ENCODE measurements around the gene MEF2A. TPM values are rescaled to one million over a fixed set of nuclear protein-coding genes. Genes with fewer than 3 reads are reported as not detected.

Gene MEF2A
- total and polyA plus RNA-seq, 9 of the 15 experiments (the other 6 are each of a cell fraction or from before 2014, with no cell fraction given) = 1.6 to 18.7 (median 8.7) TPM

DNA sequence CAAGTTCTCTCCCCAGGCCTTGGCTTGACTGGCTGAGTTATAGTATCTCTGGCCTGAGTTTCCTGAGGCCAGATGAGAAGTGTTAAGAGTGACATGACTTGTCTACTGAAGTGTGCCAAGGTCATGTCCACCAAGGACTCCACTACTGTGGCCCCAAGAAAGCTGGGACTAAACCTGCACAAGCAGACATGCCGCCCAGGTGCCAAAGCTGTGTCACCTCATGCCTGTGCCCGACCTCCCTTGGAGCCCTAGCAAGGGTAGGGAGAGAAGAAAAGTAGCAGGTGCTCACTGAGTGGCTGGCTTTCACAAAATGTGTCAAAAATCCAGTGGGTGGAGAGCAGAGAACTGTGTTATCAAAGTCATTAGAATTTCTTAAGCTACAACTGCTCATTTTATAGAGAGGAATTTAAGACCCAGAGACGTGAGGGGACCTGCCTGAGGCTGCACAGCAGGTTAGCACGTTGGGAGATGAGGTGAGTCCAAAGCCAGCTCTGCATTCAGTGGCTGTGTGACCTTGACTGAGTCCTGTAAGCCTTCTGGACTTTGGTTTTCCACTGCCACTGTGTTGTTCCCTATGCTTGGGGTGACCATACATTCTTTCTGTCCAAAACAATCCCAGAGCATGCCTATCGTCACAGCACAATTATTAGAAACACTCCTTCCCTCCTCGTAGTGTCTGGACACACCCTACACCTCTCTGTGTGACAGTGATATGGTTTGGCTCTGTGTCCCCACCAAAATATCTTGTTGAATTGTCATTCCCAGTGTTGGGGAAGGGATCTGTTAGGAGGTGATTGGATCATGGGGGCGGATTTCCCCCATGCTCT, 172.4 kb downstream of the MEF2A start:
- H3K27ac ChIP-seq (ENCODE audit: extremely low read depth, low read depth, low read length) = no peak overlapping the region
- no peaks in the 10 kb centered on the region for H3K36me3 ChIP-seq (ENCODE audit: control insufficient read depth, insufficient read depth, low read length)
- no peak overlapping the region for H3K4me3 ChIP-seq
- in situ Hi-C loops (cut with MboI) (loop anchor here (25.0 kb wide), 1 partner anchor 451 kb away; no protein-coding TSS in a partner anchor), intact Hi-C loops (cut with micrococcal nuclease) (no loop called here)
- peak; percentile 60; the same call in 1 of the 2 replicates for TF ChIP-seq NCOR1 (IDR thresholded peaks at IDR 0.05)
- TF ChIP-seq BCOR (IDR thresholded peaks at IDR 0.05) = 0 out of 2 replicates have a peak, but pooled peaks have one; percentile 10
- TF ChIP-seq FOXA1 (IDR thresholded peaks at IDR 0.05; ENCODE audit: borderline replicate concordance) = no peak
- TF ChIP-seq LARP7 (IDR thresholded peaks at IDR 0.05) = no peak
- TF ChIP-seq TEAD4 (IDR thresholded peaks at IDR 0.05; ENCODE audit: low read length) = 0 out of 2 replicates have a peak, but pooled peaks have one; percentile 38
- TF ChIP-seq TEAD4 (CRISPR knock-in tag; IDR thresholded peaks at IDR 0.05; ENCODE audit: borderline replicate concordance) = no peak
- TF ChIP-seq DDX20 (tag; IDR thresholded peaks at IDR 0.05; ENCODE audit: low read depth) = no peak
- no peak for TF ChIP-seq L3MBTL2 (IDR thresholded peaks at IDR 0.05)
- peak; percentile 63; the same call in 1 of the 2 replicates for TF ChIP-seq TAL1 (IDR thresholded peaks at IDR 0.05)
- TF ChIP-seq ZNF75A (CRISPR knock-in tag; IDR thresholded peaks at IDR 0.05) = no peak
- TF ChIP-seq SMARCE1 (IDR thresholded peaks at IDR 0.05) = no peak
- no peak for TF ChIP-seq SP1 (CRISPR knock-in tag; IDR thresholded peaks at IDR 0.05)
- peak; percentile 57 for TF ChIP-seq ARID1B (IDR thresholded peaks at IDR 0.05)
- TF ChIP-seq TCF3 (CRISPR knock-in tag; IDR thresholded peaks at IDR 0.05) = peak; percentile 53
- TF ChIP-seq NCOA1 (IDR thresholded peaks at IDR 0.05; ENCODE audit: low read depth) = no peak
- TF ChIP-seq, protein P1, sequence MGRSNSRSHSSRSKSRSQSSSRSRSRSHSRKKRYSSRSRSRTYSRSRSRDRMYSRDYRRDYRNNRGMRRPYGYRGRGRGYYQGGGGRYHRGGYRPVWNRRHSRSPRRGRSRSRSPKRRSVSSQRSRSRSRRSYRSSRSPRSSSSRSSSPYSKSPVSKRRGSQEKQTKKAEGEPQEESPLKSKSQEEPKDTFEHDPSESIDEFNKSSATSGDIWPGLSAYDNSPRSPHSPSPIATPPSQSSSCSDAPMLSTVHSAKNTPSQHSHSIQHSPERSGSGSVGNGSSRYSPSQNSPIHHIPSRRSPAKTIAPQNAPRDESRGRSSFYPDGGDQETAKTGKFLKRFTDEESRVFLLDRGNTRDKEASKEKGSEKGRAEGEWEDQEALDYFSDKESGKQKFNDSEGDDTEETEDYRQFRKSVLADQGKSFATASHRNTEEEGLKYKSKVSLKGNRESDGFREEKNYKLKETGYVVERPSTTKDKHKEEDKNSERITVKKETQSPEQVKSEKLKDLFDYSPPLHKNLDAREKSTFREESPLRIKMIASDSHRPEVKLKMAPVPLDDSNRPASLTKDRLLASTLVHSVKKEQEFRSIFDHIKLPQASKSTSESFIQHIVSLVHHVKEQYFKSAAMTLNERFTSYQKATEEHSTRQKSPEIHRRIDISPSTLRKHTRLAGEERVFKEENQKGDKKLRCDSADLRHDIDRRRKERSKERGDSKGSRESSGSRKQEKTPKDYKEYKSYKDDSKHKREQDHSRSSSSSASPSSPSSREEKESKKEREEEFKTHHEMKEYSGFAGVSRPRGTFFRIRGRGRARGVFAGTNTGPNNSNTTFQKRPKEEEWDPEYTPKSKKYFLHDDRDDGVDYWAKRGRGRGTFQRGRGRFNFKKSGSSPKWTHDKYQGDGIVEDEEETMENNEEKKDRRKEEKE (IDR thresholded peaks at IDR 0.05; ENCODE audit: borderline replicate concordance in 1 of 2, control insufficient read depth in 1 of 2, low read depth in 2 of 2, low read length in 1 of 2) = no peak
- peak; percentile 79 for TF ChIP-seq CBFA2T3 (IDR thresholded peaks at IDR 0.05)
- TF ChIP-seq TOE1 (IDR thresholded peaks at IDR 0.05; ENCODE audit: borderline replicate concordance) = no peak
- TF ChIP-seq TOE1 (CRISPR knock-in tag; IDR thresholded peaks at IDR 0.05; ENCODE audit: borderline replicate concordance, low read depth) = no peak
- TF ChIP-seq CBFA2T2 (conservative IDR thresholded peaks at IDR 0.05) = peak; percentile 63
- no peak for TF ChIP-seq SREBF2 (CRISPR knock-in tag; IDR thresholded peaks at IDR 0.05)
- no peaks in the 10 kb centered on the region for H3K9me3 ChIP-seq (replicated peaks; ENCODE audit: control insufficient read depth, insufficient read depth, low read depth, low read length)
- no peaks in the 10 kb centered on the region for H3K9me1 ChIP-seq (ENCODE audit: control insufficient read depth, insufficient read depth, low read length)
- WGBS (ENCODE audit: insufficient coverage, low coverage, missing lambda C conversion rate) = 7% methylated on average over 7 of the region's 7 CpGs
- no peaks in the 10 kb centered on the region for H3K27me3 ChIP-seq (ENCODE audit: control insufficient read depth in 2 of 2, insufficient read depth in 2 of 2, low read length in 2 of 2)
- BruUV-seq (replicated peaks) = no TSS peak
- POLR2A ChIA-PET = no interaction called here
- no peaks in the 10 kb centered on the region for H3K79me2 ChIP-seq (ENCODE audit: control insufficient read depth, insufficient read depth, low read length)
- peaks cover 5 to 6% of the 10 kb centered on the region in 2 experiments; a peak in 3 of 5 replicates for H3K4me1 ChIP-seq (replicated peaks in 1 of 2; ENCODE audit: control insufficient read depth in 2 of 2, insufficient read depth in 2 of 2, low read length in 2 of 2)
- peak overlapping the region; percentile 32; the same call in 1 of the 2 replicates for H3K4me2 ChIP-seq (ENCODE audit: insufficient read depth, low read length)
- ATAC-seq (peak; percentile 53; the same call in 2 of the 3 replicates), FAIRE-seq (no peak), DNase-seq (ENCODE audit: extremely low read depth in 1 of 4, low spot score in 3 of 4) (peak in 1 of 4 experiments; percentile 45)
- H2AFZ ChIP-seq (ENCODE audit: low read depth, low read length) = peak overlapping the region; percentile 63; the same call in 1 of the 2 replicates
- H4K20me1 ChIP-seq (replicated peaks; ENCODE audit: control insufficient read depth, insufficient read depth, low read length) = no peaks in the 10 kb centered on the region
- H3K9ac ChIP-seq (ENCODE audit: insufficient read depth in 1 of 2, low read depth in 2 of 2, low read length in 2 of 2) = no peak overlapping the region
- CTCF ChIA-PET (ENCODE audit: low intra/inter-chr PET ratio) = no interaction called here

All from K562 (cell line).